ENCODE measurements around the gene SRF. TPM values are rescaled to one million over a fixed set of nuclear protein-coding genes. Genes with fewer than 3 reads are reported as not detected.

Gene SRF
- total and polyA plus RNA-seq, 2 of the 4 experiments (the other 2 are of a cell fraction) = 20.6 to 56.3 TPM

- H3K4me1 ChIP-seq (ENCODE audit: control insufficient read depth, insufficient read depth, low read length) = no peaks in the 10 kb centered on the region
- no peaks in the 10 kb centered on the region for H3K27me3 ChIP-seq (ENCODE audit: control insufficient read depth, insufficient read depth, low read length)
- H2AK9ac ChIP-seq (replicated peaks; ENCODE audit: low read depth, low read length, poor library complexity) = no peak overlapping the region
- DNase-seq (no peak), ATAC-seq (ENCODE audit: low read depth) (no peak)
- no TSS peak for BruUV-seq (replicated peaks)
- no peak overlapping the region for H3K9ac ChIP-seq (ENCODE audit: low read depth, low read length)
- no peak overlapping the region for H2BK5ac ChIP-seq (ENCODE audit: low read depth, low read length, poor library complexity, severe bottlenecking)
- no peaks in the 10 kb centered on the region for H3K9me1 ChIP-seq (ENCODE audit: insufficient read depth, low read length)
- intact Hi-C loops (cut with micrococcal nuclease) = no loop called here
- H2BK20ac ChIP-seq (ENCODE audit: low read depth, low read length) = no peak overlapping the region
- CTCF ChIA-PET = interaction anchor here (0.7 kb wide), 1 partner anchor 16 kb away, joined by 3 read pairs; no protein-coding TSS in a partner anchor
- no peak overlapping the region for H4K5ac ChIP-seq (ENCODE audit: low read depth, low read length)
- no peak overlapping the region for H3K14ac ChIP-seq (replicated peaks; ENCODE audit: low read depth, low read length)
- H3K79me1 ChIP-seq (ENCODE audit: low read depth in 1 of 2, low read length in 2 of 2) = no peaks in the 10 kb centered on the region
- dilution Hi-C loops (cut with HindIII; ENCODE audit: low sequenced_read_pairs, unreplicated experiment) = no loop called here
- no peak overlapping the region for H2AK5ac ChIP-seq (ENCODE audit: low read depth, low read length)
- no peak overlapping the region for H2BK15ac ChIP-seq (ENCODE audit: low read depth, low read length)
- no peak overlapping the region for H3K23ac ChIP-seq (ENCODE audit: low read depth, low read length)
- no peak overlapping the region for H4K91ac ChIP-seq (ENCODE audit: insufficient read depth, low read depth, low read length)
- in situ Hi-C loops (cut with MboI; ENCODE audit: low sequenced_read_pairs) = no loop called here
- no peak overlapping the region for H3K18ac ChIP-seq (ENCODE audit: low read depth, low read length)
- no peak overlapping the region for H2AFZ ChIP-seq (replicated peaks; ENCODE audit: low read length, poor library complexity)
- H3K4ac ChIP-seq (ENCODE audit: low read depth, low read length) = no peak overlapping the region
- peaks cover 24% of the 10 kb centered on the region for H3K36me3 ChIP-seq (ENCODE audit: control insufficient read depth, insufficient read depth, low read length)
- H3K9me3 ChIP-seq (ENCODE audit: control insufficient read depth, insufficient read depth, low read length) = no peaks in the 10 kb centered on the region
- H3K4me3 ChIP-seq (ENCODE audit: insufficient read depth, low read depth, low read length) = no peak overlapping the region
- TF ChIP-seq NFE2L2 (IDR thresholded peaks at IDR 0.05; ENCODE audit: low read depth, low read length) (no peak), MXI1 (IDR thresholded peaks at IDR 0.05; ENCODE audit: borderline replicate concordance, low read depth, low read length) (no peak), ELK1 (IDR thresholded peaks at IDR 0.05; ENCODE audit: borderline replicate concordance, low read depth, low read length) (no peak), BHLHE40 (IDR thresholded peaks at IDR 0.05; ENCODE audit: low read depth, low read length) (no peak), USF2 (IDR thresholded peaks at IDR 0.05; ENCODE audit: low read depth, low read length) (no peak), POLR2A (IDR thresholded peaks at IDR 0.05; ENCODE audit: low read depth, low read length) (no peak), MAFK (IDR thresholded peaks at IDR 0.05; ENCODE audit: low read depth, low read length) (no peak), MAZ (IDR thresholded peaks at IDR 0.05; ENCODE audit: borderline replicate concordance, low read depth, low read length) (no peak), CHD1 (IDR thresholded peaks at IDR 0.05; ENCODE audit: low read depth, low read length) (no peak), FOS (IDR thresholded peaks at IDR 0.05; ENCODE audit: low read depth, low read length) (no peak), CEBPB (IDR thresholded peaks at IDR 0.05; ENCODE audit: low read depth, low read length) (no peak), RCOR1 (IDR thresholded peaks at IDR 0.05; ENCODE audit: insufficient replicate concordance, low read length) (no peak), RAD21 (IDR thresholded peaks at IDR 0.05; ENCODE audit: low read length) (no peak), SMC3 (IDR thresholded peaks at IDR 0.05; ENCODE audit: low read depth, low read length) (no peak), RFX5 (IDR thresholded peaks at IDR 0.05; ENCODE audit: low read depth, low read length) (no peak)
- TF ChIP-seq, protein P1, sequence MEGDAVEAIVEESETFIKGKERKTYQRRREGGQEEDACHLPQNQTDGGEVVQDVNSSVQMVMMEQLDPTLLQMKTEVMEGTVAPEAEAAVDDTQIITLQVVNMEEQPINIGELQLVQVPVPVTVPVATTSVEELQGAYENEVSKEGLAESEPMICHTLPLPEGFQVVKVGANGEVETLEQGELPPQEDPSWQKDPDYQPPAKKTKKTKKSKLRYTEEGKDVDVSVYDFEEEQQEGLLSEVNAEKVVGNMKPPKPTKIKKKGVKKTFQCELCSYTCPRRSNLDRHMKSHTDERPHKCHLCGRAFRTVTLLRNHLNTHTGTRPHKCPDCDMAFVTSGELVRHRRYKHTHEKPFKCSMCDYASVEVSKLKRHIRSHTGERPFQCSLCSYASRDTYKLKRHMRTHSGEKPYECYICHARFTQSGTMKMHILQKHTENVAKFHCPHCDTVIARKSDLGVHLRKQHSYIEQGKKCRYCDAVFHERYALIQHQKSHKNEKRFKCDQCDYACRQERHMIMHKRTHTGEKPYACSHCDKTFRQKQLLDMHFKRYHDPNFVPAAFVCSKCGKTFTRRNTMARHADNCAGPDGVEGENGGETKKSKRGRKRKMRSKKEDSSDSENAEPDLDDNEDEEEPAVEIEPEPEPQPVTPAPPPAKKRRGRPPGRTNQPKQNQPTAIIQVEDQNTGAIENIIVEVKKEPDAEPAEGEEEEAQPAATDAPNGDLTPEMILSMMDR (conservative IDR thresholded peaks at IDR 0.05; ENCODE audit: low read depth, low read length) = no peak
- POLR2A ChIA-PET (ENCODE audit: unreplicated experiment) = no interaction called here
- H3K27ac ChIP-seq (ENCODE audit: insufficient read depth, low read length) = no peak overlapping the region
- no peak overlapping the region for H2BK120ac ChIP-seq (ENCODE audit: low read depth, low read length)
- no peak overlapping the region for H4K8ac ChIP-seq (ENCODE audit: low read depth in 2 of 2, low read length in 2 of 2)
- no peak overlapping the region for H3K4me2 ChIP-seq (ENCODE audit: low read depth, low read length)
- H3K56ac ChIP-seq (ENCODE audit: extremely low read depth, insufficient read depth, low read length) = no peak overlapping the region
- no peaks in the 10 kb centered on the region; the same call in 1 of the 2 replicates for H4K20me1 ChIP-seq (ENCODE audit: insufficient read depth, low read length)
Measured at GRCh38 chr6:43163899-43164298, 7.2 kb upstream of the SRF start.

All from IMR-90 (cell line).